Mesenchymal stem cell (in vitro differentiated cells and primary cell): ENCODE results near the gene BUD31.
"Not testable (repeated sequence)": the region's sequence is repeated elsewhere in the genome, so short reads cannot be mapped to it uniquely, and the experiment has no call there.

ENCODE experiments used
- DNase-seq: peaks from one replicate; pipeline ENCODE4 v3.0.0-alpha.2; 2013
- H2AFZ ChIP-seq: one replicate; pipeline ENCODE4 v1.6.1; 2013; ENCODE audit warnings: low read depth, mild to moderate bottlenecking, control low read depth, inconsistent platforms, low read length, moderate library complexity
- H2AK5ac ChIP-seq: 2 replicates; pipeline ENCODE4 v1.6.1; 2013; ENCODE audit warnings: low read length, moderate library complexity, mild to moderate bottlenecking, inconsistent platforms; ENCODE audit not compliant: severe bottlenecking
- H2BK120ac ChIP-seq: one replicate; pipeline ENCODE4 v1.6.1; 2013; ENCODE audit warnings: low read depth, mild to moderate bottlenecking, inconsistent platforms, low read length, moderate library complexity
- H2BK12ac ChIP-seq, 2 experiments: one replicate each; pipeline ENCODE4 v1.6.1; 2013; ENCODE audit warnings: inconsistent platforms in 2 of 2, low read length in 2 of 2, mild to moderate bottlenecking in 2 of 2, moderate library complexity in 2 of 2, control low read depth in 1 of 2
- H2BK15ac ChIP-seq: one replicate; pipeline ENCODE4 v1.6.1; 2013; ENCODE audit warnings: mild to moderate bottlenecking, low read depth, inconsistent platforms; ENCODE audit not compliant: poor library complexity, severe bottlenecking
- H2BK5ac ChIP-seq: 2 replicates; pipeline ENCODE4 v1.6.1; 2013; ENCODE audit warnings: low read depth, mild to moderate bottlenecking, low read length, control low read depth, inconsistent platforms; ENCODE audit not compliant: poor library complexity, severe bottlenecking
- H3K14ac ChIP-seq, 2 experiments: one replicate each; pipeline ENCODE4 v1.6.1; 2013; ENCODE audit warnings: inconsistent platforms in 2 of 2, low read length in 2 of 2, control low read depth in 1 of 2, mild to moderate bottlenecking in 1 of 2, moderate library complexity in 1 of 2
- H3K18ac ChIP-seq, 2 experiments: one replicate each; pipeline ENCODE4 v1.6.1; 2013; ENCODE audit warnings: inconsistent platforms in 2 of 2, low read length in 2 of 2, control low read depth in 1 of 2, low read depth in 1 of 2, mild to moderate bottlenecking in 1 of 2
- H3K23ac ChIP-seq, 2 experiments: one replicate each; pipeline ENCODE4 v1.6.1; 2013; ENCODE audit warnings: inconsistent platforms in 2 of 2, low read length in 2 of 2, mild to moderate bottlenecking in 2 of 2, moderate library complexity in 2 of 2, control low read depth in 1 of 2
- H3K27ac ChIP-seq: 2 replicates; pipeline ENCODE4 v1.5.1; 2013; ENCODE audit warnings: mild to moderate bottlenecking, moderate library complexity, low read length, control low read depth, inconsistent platforms; ENCODE audit not compliant: poor library complexity, severe bottlenecking
- H3K27me3 ChIP-seq, 2 experiments: 2 replicates each; pipeline versions ENCODE4 v1.6.1 to v1.7.0; 2013; ENCODE audit warnings: low read length in 2 of 2, mild to moderate bottlenecking in 2 of 2, moderate library complexity in 2 of 2, control low read depth in 1 of 2, inconsistent platforms in 1 of 2; ENCODE audit not compliant: control insufficient read depth in 1 of 2, insufficient read depth in 1 of 2
- H3K36me3 ChIP-seq, 2 experiments: 2 replicates each; pipeline versions ENCODE4 v1.6.1 to v1.7.0; 2013; ENCODE audit warnings: low read length in 2 of 2, control low read depth in 1 of 2, inconsistent platforms in 1 of 2, low read depth in 1 of 2, mild to moderate bottlenecking in 1 of 2; ENCODE audit not compliant: insufficient read depth in 2 of 2, control insufficient read depth in 1 of 2
- H3K4ac ChIP-seq, 2 experiments: one replicate each; pipeline ENCODE4 v1.6.1; 2013; ENCODE audit warnings: inconsistent platforms in 2 of 2, low read length in 2 of 2, mild to moderate bottlenecking in 2 of 2, moderate library complexity in 2 of 2, control low read depth in 1 of 2, low read depth in 1 of 2
- H3K4me1 ChIP-seq: 2 replicates; pipeline ENCODE4 v1.6.1; 2013; ENCODE audit warnings: low read depth, low read length, control low read depth; ENCODE audit not compliant: control insufficient read depth, insufficient read depth
- H3K4me2 ChIP-seq: 2 replicates; pipeline ENCODE4 v1.6.1; 2013; ENCODE audit warnings: low read length, mild to moderate bottlenecking, inconsistent platforms; ENCODE audit not compliant: poor library complexity, severe bottlenecking
- H3K4me3 ChIP-seq, 2 experiments: 2 replicates each; pipeline versions ENCODE4 v1.5.1 to v1.7.0; 2013; ENCODE audit warnings: low read length in 2 of 2, mild to moderate bottlenecking in 2 of 2, control low read depth in 1 of 2, low read depth in 1 of 2; ENCODE audit not compliant: insufficient read depth in 1 of 2
- H3K79me1 ChIP-seq: replicated peaks from 2 replicates; pipeline ENCODE4 v1.6.1; 2013; ENCODE audit warnings: mild to moderate bottlenecking, control low read depth, low read length, inconsistent platforms; ENCODE audit not compliant: poor library complexity, severe bottlenecking
- H3K9ac ChIP-seq: 2 replicates; pipeline ENCODE4 v1.7.0; 2013; ENCODE audit warnings: mild to moderate bottlenecking, low read length, moderate library complexity
- H3K9me3 ChIP-seq: 2 replicates; pipeline ENCODE4 v1.7.0; 2013; ENCODE audit warnings: mild to moderate bottlenecking, low read length; ENCODE audit not compliant: control insufficient read depth
- H4K8ac ChIP-seq: one replicate; pipeline ENCODE4 v1.6.1; 2013; ENCODE audit warnings: inconsistent platforms, mild to moderate bottlenecking, low read length, moderate library complexity
- H4K91ac ChIP-seq: one replicate; pipeline ENCODE4 v1.6.1; 2013; ENCODE audit warnings: mild to moderate bottlenecking, low read length, inconsistent platforms
- WGBS: methylation state at CpG from one replicate; pipeline ENCODE4 v1.1.7; 2013; ENCODE audit warnings: mixed read lengths; 5-methylcytosine and 5-hydroxymethylcytosine counted together

The BUD31 gene

DNA sequence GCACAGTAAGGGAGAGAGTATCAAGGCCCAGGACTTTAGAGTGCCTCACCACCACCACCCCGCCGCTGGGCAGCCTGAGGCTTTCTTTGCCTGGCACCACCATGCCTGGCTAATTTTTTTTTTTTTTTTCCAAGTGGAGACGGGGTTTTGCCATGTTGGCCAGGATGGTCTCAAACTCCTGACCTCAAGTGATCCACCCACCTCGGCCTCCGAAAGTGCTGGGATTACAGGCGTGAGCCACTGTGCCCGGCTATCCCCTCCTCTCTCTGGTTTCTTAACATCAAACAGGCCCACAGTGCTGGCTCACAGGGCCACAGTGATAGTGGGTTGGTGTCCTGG is 29.1 kb upstream of the BUD31 start:
- not testable (repeated sequence) for H3K14ac ChIP-seq, H3K4me2 ChIP-seq, H4K91ac ChIP-seq, H2AFZ ChIP-seq, H2BK120ac ChIP-seq, H3K27me3 ChIP-seq, H3K9me3 ChIP-seq, DNase-seq, H2BK15ac ChIP-seq
- Histone ChIP-seq H3K4ac (peak overlapping the region; percentile 47 to 65), H3K79me1 (peaks cover 25% of the 10 kb centered on the region), H3K23ac (peak overlapping the region in 1 of 2 experiments; percentile 23), H3K4me1 (peaks cover 42% of the 10 kb centered on the region), H3K27ac (peak overlapping the region; percentile 80), H4K8ac (peak overlapping the region; percentile 90), H2AK5ac (peak overlapping the region; percentile 90), H3K36me3 (peaks cover 39 to 45% of the 10 kb centered on the region in 2 experiments), H3K18ac (peak overlapping the region; percentile 53 to 61), H2BK12ac (peak overlapping the region; percentile 61 to 79), H3K4me3 (peak overlapping the region in 1 of 2 experiments; percentile 69), H3K9ac (peak overlapping the region; percentile 84), H2BK5ac (peak overlapping the region; percentile 20)
- WGBS, result over 99% methylated on average over 7 of the region's 7 CpGs

GRCh38 chr7:99380032-99380822 is 28.5 kb upstream of the BUD31 start:
- H2AK5ac ChIP-seq, result peak overlapping the region; percentile 70
- peak overlapping the region; percentile 80 for H3K27ac ChIP-seq
- H3K27me3 ChIP-seq, result no peaks in the 10 kb centered on the region
- peaks cover 42% of the 10 kb centered on the region for H3K4me1 ChIP-seq
- H3K36me3 ChIP-seq, result peaks cover 39 to 45% of the 10 kb centered on the region in 2 experiments
- no peaks in the 10 kb centered on the region for H3K9me3 ChIP-seq
- H2BK12ac ChIP-seq, result peak overlapping the region; percentile 52 to 61
- peak overlapping the region; percentile 85 for H4K8ac ChIP-seq
- no peak overlapping the region for H2BK120ac ChIP-seq
- peak overlapping the region in 1 of 2 experiments; percentile 11 for H3K14ac ChIP-seq
- H3K4me3 ChIP-seq, result peak overlapping the region in 1 of 2 experiments; percentile 69
- no peak overlapping the region for H3K4me2 ChIP-seq
- peaks cover 22% of the 10 kb centered on the region for H3K79me1 ChIP-seq
- peak overlapping the region; percentile 84 for H3K9ac ChIP-seq
- H3K18ac ChIP-seq, result peak overlapping the region; percentile 53 to 63
- 97% methylated on average over 10 of the region's 12 CpGs for WGBS
- H2BK15ac ChIP-seq, result no peak overlapping the region
- peak; percentile 29 for DNase-seq
- peak overlapping the region in 1 of 2 experiments; percentile 23 for H3K23ac ChIP-seq
- no peak overlapping the region for H2BK5ac ChIP-seq
- peak overlapping the region; percentile 47 to 65 for H3K4ac ChIP-seq
- no peak overlapping the region for H2AFZ ChIP-seq
- no peak overlapping the region for H4K91ac ChIP-seq

DNA sequence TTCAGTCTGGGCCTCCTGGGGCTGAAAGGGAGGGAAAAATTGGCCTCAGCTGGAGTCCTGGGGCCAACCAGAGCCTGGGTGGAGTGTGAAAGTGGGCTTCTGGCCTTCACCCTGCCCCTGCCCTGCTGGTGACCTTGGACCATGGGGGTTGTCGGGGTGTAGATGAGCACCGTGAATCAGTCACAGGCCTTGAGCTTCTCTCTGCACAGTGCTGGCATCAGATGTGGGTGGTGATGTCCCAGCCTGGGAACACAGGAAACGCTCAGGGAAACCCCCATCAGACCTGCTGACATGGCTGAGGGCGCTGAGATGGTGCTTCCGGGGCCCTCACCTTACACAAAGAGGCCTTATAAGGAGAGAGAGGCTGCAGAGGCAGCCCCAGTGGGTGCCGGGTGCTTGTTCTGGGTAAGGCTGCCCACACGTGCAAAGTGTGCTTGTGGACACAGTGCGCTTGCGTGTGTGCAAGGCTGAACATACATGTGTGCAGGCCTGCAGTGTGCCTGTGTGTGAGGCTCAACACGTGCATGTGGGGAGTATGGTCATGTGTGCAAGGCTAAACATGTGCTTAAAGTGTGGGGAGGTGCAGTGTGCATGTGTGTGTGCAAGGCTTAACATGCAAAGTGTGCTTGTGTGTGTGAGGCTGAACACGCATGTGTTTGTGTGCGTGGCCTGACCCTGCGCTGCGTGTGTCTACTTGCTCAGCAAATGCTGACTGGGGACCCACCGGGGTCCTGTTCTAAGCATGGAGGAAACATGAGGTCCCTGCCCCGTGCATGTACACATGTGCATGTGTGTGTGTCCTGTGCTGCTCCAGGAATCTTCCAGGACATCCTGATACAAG is 27.7 kb upstream of the BUD31 start:
- H3K23ac ChIP-seq, result no peak overlapping the region
- H4K8ac ChIP-seq, result peak overlapping the region; percentile 8
- peak overlapping the region; percentile 70 for H2AK5ac ChIP-seq
- H2AFZ ChIP-seq, result no peak overlapping the region
- H3K4ac ChIP-seq, result no peak overlapping the region
- H3K4me3 ChIP-seq, result peak overlapping the region in 1 of 2 experiments; percentile 69
- peaks cover 28% of the 10 kb centered on the region for H3K79me1 ChIP-seq
- no peak overlapping the region for H3K4me2 ChIP-seq
- no peak for DNase-seq
- peak overlapping the region in 1 of 2 experiments; percentile 63 for H3K18ac ChIP-seq
- H2BK5ac ChIP-seq, result no peak overlapping the region
- no peak overlapping the region for H2BK120ac ChIP-seq
- H2BK12ac ChIP-seq, result peak overlapping the region in 1 of 2 experiments; percentile 21
- H3K9ac ChIP-seq, result peak overlapping the region; percentile 84
- peak overlapping the region; percentile 19 for H2BK15ac ChIP-seq
- peaks cover 38% of the 10 kb centered on the region for H3K4me1 ChIP-seq
- H3K27me3 ChIP-seq, result no peaks in the 10 kb centered on the region
- H3K27ac ChIP-seq, result peak overlapping the region; percentile 9
- H3K14ac ChIP-seq, result no peak overlapping the region
- no peaks in the 10 kb centered on the region for H3K9me3 ChIP-seq
- H3K36me3 ChIP-seq, result peaks cover 44 to 51% of the 10 kb centered on the region in 2 experiments
- WGBS, result 92% methylated on average over 16 of the region's 16 CpGs
- peak overlapping the region; percentile 84 for H4K91ac ChIP-seq

GRCh38 chr7:99381664-99382075 is 27.1 kb upstream of the BUD31 start:
- no peak overlapping the region for H2BK12ac ChIP-seq
- H2AK5ac ChIP-seq, result no peak overlapping the region
- peaks cover 32% of the 10 kb centered on the region for H3K79me1 ChIP-seq
- no peak overlapping the region for H2BK5ac ChIP-seq
- H4K91ac ChIP-seq, result no peak overlapping the region
- H3K14ac ChIP-seq, result no peak overlapping the region
- no peak overlapping the region for H4K8ac ChIP-seq
- H3K23ac ChIP-seq, result no peak overlapping the region
- no peak overlapping the region for H3K4ac ChIP-seq
- WGBS, result 87% methylated on average over 7 of the region's 7 CpGs
- H3K4me1 ChIP-seq, result peaks cover 36% of the 10 kb centered on the region
- no peak for DNase-seq
- H3K9me3 ChIP-seq, result no peaks in the 10 kb centered on the region
- H3K4me2 ChIP-seq, result no peak overlapping the region
- H3K9ac ChIP-seq, result no peak overlapping the region
- H3K18ac ChIP-seq, result no peak overlapping the region
- no peaks in the 10 kb centered on the region for H3K27me3 ChIP-seq
- H3K4me3 ChIP-seq, result no peak overlapping the region
- no peak overlapping the region for H2AFZ ChIP-seq
- H3K36me3 ChIP-seq, result peaks cover 47 to 57% of the 10 kb centered on the region in 2 experiments
- no peak overlapping the region for H2BK15ac ChIP-seq
- no peak overlapping the region for H2BK120ac ChIP-seq
- no peak overlapping the region for H3K27ac ChIP-seq
